GM12878 (cell line): Measurements from ENCODE around the gene DLEC1. TPM values are rescaled to one million over a fixed set of nuclear protein-coding genes. Genes with fewer than 3 reads are reported as not detected.
A peak's percentile ranks its signal among the peaks of the same experiment; 100 is the strongest.

Experiments used
- ATAC-seq: fragments of 200-7000 bp; cut with Tn5 transposase; 3 replicates; pipeline ENCODE4 v1.9.1; 2020; ENCODE audit warnings: mild to moderate bottlenecking, moderate library complexity
- BruUV-seq: library from RNA; stranded (reverse); fragments of 400-500 nt; replicated peaks from 2 replicates; lab custom pipeline; 2021; lab: Mats Ljungman, UMichigan
- CTCF ChIA-PET: fragments of 300-600 bp; sonication (Branson Sonifier 250); formaldehyde crosslinking; extraction: SDS; loops from one replicate; lab custom pipeline; 2021; ENCODE audit warnings: inconsistent platforms; lab: Yijun Ruan, JAX
- POLR2A ChIA-PET: fragments of 350-600 bp; formaldehyde crosslinking; extraction: SDS; loops from one replicate; lab custom pipeline; 2021; ENCODE audit warnings: inconsistent platforms; lab: Charles Lee
- RAD21 ChIA-PET: fragments of 300-600 bp; sonication (Branson Sonifier 250); formaldehyde crosslinking; loops from one replicate; lab custom pipeline; 2023; ENCODE audit warnings: antibody characterized with exemption; ENCODE audit not compliant: unreplicated experiment; lab: Charles Lee
- SMC1A ChIA-PET: fragments of 300-600 bp; sonication (Branson Sonifier 250); formaldehyde crosslinking; loops from one replicate; lab custom pipeline; 2023; ENCODE audit not compliant: unreplicated experiment, uncharacterized antibody; lab: Charles Lee
- DNase-seq: peaks from one replicate; pipeline ENCODE4 v3.0.0-alpha.2; 2011; ENCODE audit warnings: low read depth, low spot score
- FAIRE-seq: peaks from 3 replicates; lab custom pipeline; 2011; peaks lifted over from hg19 to GRCh38; lab: Jason Lieb, UNC
- H2AFZ ChIP-seq: 2 replicates; pipeline ENCODE4 v1.6.0; 2011; ENCODE audit warnings: low read depth, low read length, control low read depth; ENCODE audit not compliant: control insufficient read depth
- H3K27ac ChIP-seq: 2 replicates; pipeline ENCODE4 v1.5.1; 2011; ENCODE audit warnings: control low read depth; ENCODE audit not compliant: control insufficient read depth, insufficient read depth
- H3K27me3 ChIP-seq, 2 experiments: replicated peaks in 1 of 2; 2 replicates each; pipeline versions ENCODE4 v1.6.0 to v1.6.1; 2011; ENCODE audit warnings: low read length in 1 of 2; ENCODE audit not compliant: control insufficient read depth in 2 of 2, insufficient read depth in 2 of 2
- H3K36me3 ChIP-seq, 2 experiments: 2 replicates each; pipeline ENCODE4 v1.5.1; 2011; ENCODE audit warnings: low read length in 1 of 2; ENCODE audit not compliant: control insufficient read depth in 2 of 2, insufficient read depth in 2 of 2
- H3K4me1 ChIP-seq: 2 replicates; pipeline ENCODE4 v1.6.1; 2011; ENCODE audit warnings: mild to moderate bottlenecking, low read length, moderate library complexity, mixed read lengths; ENCODE audit not compliant: control insufficient read depth, insufficient read depth
- H3K4me2 ChIP-seq: 2 replicates; pipeline ENCODE4 v1.6.0; 2011; ENCODE audit warnings: control low read depth; ENCODE audit not compliant: control insufficient read depth, insufficient read depth
- H3K4me3 ChIP-seq: fragments of 200-600 bp; sonication (generic); 2 replicates; pipeline ENCODE4 v1.5.1; 2016
- H3K79me2 ChIP-seq: 2 replicates; pipeline ENCODE4 v1.6.0; 2011; ENCODE audit warnings: low read length; ENCODE audit not compliant: control insufficient read depth, insufficient read depth
- H3K9ac ChIP-seq: 2 replicates; pipeline ENCODE4 v1.8.0; 2011; ENCODE audit warnings: low read length, control low read depth, mixed read lengths; ENCODE audit not compliant: control insufficient read depth, insufficient read depth
- H3K9me3 ChIP-seq: replicated peaks from 3 replicates; pipeline ENCODE4 v1.5.1; 2011; ENCODE audit warnings: mild to moderate bottlenecking, low read length; ENCODE audit not compliant: control insufficient read depth, insufficient read depth
- H4K20me1 ChIP-seq: 2 replicates; pipeline ENCODE4 v1.6.0; 2011; ENCODE audit not compliant: control insufficient read depth, insufficient read depth
- E2F8 ChIP-seq: fragments of 450-650 bp; IDR thresholded peaks from 2 replicates; pipeline ENCODE4 v1.6.1; 2018; ENCODE audit warnings: mild to moderate bottlenecking, low read depth, moderate library complexity; ENCODE audit not compliant: partially characterized antibody
- E4F1 ChIP-seq: fragments of 450-650 bp; IDR thresholded peaks from 2 replicates; pipeline ENCODE4 v1.6.1; 2018; ENCODE audit warnings: borderline replicate concordance, mild to moderate bottlenecking; ENCODE audit not compliant: partially characterized antibody
- ELK1 ChIP-seq: IDR thresholded peaks from 2 replicates; pipeline ENCODE4 v1.6.1; 2012; ENCODE audit warnings: low read depth, low read length, improper control_type of control experiment
- IKZF2 ChIP-seq, 2 experiments: fragments of 450-650 bp; IDR thresholded peaks; 2 replicates each; pipeline ENCODE4 v1.6.1; 2017; ENCODE audit warnings: mild to moderate bottlenecking in 2 of 2, moderate library complexity in 2 of 2
- MYB ChIP-seq: fragments of 150-350 bp; IDR thresholded peaks from 2 replicates; pipeline ENCODE4 v1.6.1; 2014; ENCODE audit warnings: mild to moderate bottlenecking, low read depth, low read length, borderline replicate concordance
- NFYB ChIP-seq: IDR thresholded peaks from 2 replicates; pipeline ENCODE4 v1.6.1; 2011; ENCODE audit warnings: low read depth, mild to moderate bottlenecking, low read length, improper control_type of control experiment, moderate library complexity; ENCODE audit not compliant: insufficient read depth
- NR2F1 ChIP-seq: fragments of 450-650 bp; conservative IDR thresholded peaks from 2 replicates; pipeline ENCODE4 v1.6.1; 2017; ENCODE audit warnings: mild to moderate bottlenecking
- PML ChIP-seq: IDR thresholded peaks from 2 replicates; pipeline ENCODE4 v1.6.1; 2012; ENCODE audit warnings: low read length, inconsistent platforms
- SMAD1 ChIP-seq: fragments of 450-650 bp; IDR thresholded peaks from 2 replicates; pipeline ENCODE4 v1.6.1; 2018; ENCODE audit warnings: mild to moderate bottlenecking, low read depth; ENCODE audit not compliant: partially characterized antibody
- TCF7 ChIP-seq: IDR thresholded peaks from 2 replicates; pipeline ENCODE4 v1.6.1; 2014; ENCODE audit warnings: antibody characterized with exemption, borderline replicate concordance
- WGBS: methylation state at CpG from one replicate; pipeline ENCODE4 v1.1.6; 2016; ENCODE audit warnings: low lambda C conversion rate; ENCODE audit not compliant: insufficient replicate concordance, insufficient coverage; ENCODE audit errors: missing lambda C conversion rate; 5-methylcytosine and 5-hydroxymethylcytosine counted together
- in situ Hi-C: fragments of 300-500 bp; cut with MboI; formaldehyde crosslinking; loops from 9 replicates; pipeline ENCODE4 v1.14.3; 2018; ENCODE audit warnings: mixed read lengths
- intact Hi-C: fragments of 100-400 bp; cut with micrococcal nuclease; formaldehyde crosslinking; loops from one replicate; pipeline ENCODE4 v1.14.2; 2022; ENCODE audit not compliant: unreplicated experiment
- polyA plus RNA-seq, 11 experiments: library from polyadenylated mRNA; depleted of rRNA in 4 of 11; unstranded in 6 of 11; stranded (reverse) in 5 of 11; fragments of >200 nt; fragmentation: Nextera tagmentation in 4 of 11; fragmentation: Illumina TruSeq in 1 of 11; extraction: Ambion mirVana in 4 of 11; extraction: Trizol in 1 of 11; gene quantifications; 1 replicate in 1 of 11; 2 replicates in 10 of 11; pipeline versions ENCODE4 v1.2.1 to v1.2.3, GENCODE V29; 2011 to 2016; ENCODE audit warnings: inconsistent platforms in 2 of 11, missing spikeins in 2 of 11, low read depth in 1 of 11
- total RNA-seq, 4 experiments: library from RNA; depleted of rRNA in 3 of 4; stranded (reverse); fragments of >200 nt in 3 of 4; fragmentation: Illumina TruSeq in 1 of 4; extraction: Trizol in 1 of 4; gene quantifications; 2 replicates each; pipeline versions ENCODE4 v1.2.1 to v1.2.3, GENCODE V29; 2013 to 2021
- TF ChIP-seq, protein P1 (sequence below): IDR thresholded peaks from 2 replicates; pipeline ENCODE4 v1.6.1; 2011; ENCODE audit warnings: mild to moderate bottlenecking, low read depth, low read length, moderate library complexity; ENCODE audit not compliant: insufficient replicate concordance

Gene DLEC1
- total and polyA plus RNA-seq, 10 of the 15 experiments (the other 5 are each of a cell fraction or from before 2014, with no cell fraction given), result 0.03 to 0.29 (median 0.07) TPM; not detected in 3

GRCh38 chr3:38157117-38157516 lies 118.1 kb downstream of the DLEC1 start (continued):
- TF ChIP-seq E2F8 (no peak), MYB (no peak), TCF7 (no peak)

DNA sequence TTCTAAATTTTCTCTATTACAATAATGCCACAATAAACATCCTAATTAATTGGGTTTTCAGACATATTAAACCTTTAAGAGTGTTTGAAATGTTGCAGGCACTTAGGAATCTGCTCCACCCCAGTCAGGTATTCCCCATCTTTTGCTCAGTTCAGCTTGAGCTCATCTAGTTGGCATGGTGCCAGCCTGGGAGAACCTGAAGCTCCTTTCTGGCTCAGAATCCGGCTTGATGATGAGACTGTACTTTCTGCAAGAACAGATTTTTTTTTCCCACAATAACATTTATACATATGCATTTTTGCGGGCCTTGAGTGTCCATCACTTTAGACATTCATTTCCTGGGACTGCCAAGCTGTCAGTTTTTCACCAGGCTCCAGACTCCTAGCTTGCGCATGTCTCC lies 118.6 kb downstream of the DLEC1 start:
- no peak for TF ChIP-seq NFYB
- TF ChIP-seq, protein P1, sequence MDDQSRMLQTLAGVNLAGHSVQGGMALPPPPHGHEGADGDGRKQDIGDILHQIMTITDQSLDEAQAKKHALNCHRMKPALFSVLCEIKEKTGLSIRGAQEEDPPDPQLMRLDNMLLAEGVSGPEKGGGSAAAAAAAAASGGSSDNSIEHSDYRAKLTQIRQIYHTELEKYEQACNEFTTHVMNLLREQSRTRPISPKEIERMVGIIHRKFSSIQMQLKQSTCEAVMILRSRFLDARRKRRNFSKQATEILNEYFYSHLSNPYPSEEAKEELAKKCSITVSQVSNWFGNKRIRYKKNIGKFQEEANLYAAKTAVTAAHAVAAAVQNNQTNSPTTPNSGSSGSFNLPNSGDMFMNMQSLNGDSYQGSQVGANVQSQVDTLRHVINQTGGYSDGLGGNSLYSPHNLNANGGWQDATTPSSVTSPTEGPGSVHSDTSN, result no peak
- no peak for TF ChIP-seq NR2F1
- TF ChIP-seq ELK1, result no peak
- TF ChIP-seq E4F1, result no peak
- peak; percentile 53 for TF ChIP-seq SMAD1
- no peak for TF ChIP-seq IKZF2 (IDR thresholded peaks at IDR 0.05)
- no peak for TF ChIP-seq PML
- TF ChIP-seq, all 136 proteins: peak for 1
- no peak for ATAC-seq
- no peak overlapping the region for H3K9ac ChIP-seq
- H3K4me2 ChIP-seq, result no peak overlapping the region
- intact Hi-C loops (no loop called here), in situ Hi-C loops (no loop called here)
- H3K4me1 ChIP-seq, result peaks cover 3% of the 10 kb centered on the region; the same call in 1 of the 2 replicates
- no peaks in the 10 kb centered on the region for H3K9me3 ChIP-seq
- H2AFZ ChIP-seq, result no peak overlapping the region
- no peak for FAIRE-seq
- no TSS peak for BruUV-seq
- 83% methylated on average over 3 of the region's 3 CpGs for WGBS
- H4K20me1 ChIP-seq, result no peaks in the 10 kb centered on the region
- no peak overlapping the region for H3K27ac ChIP-seq
- DNase-seq, result no peak
- no peaks in the 10 kb centered on the region for H3K36me3 ChIP-seq
- ChIA-PET RAD21 (interaction anchor here (1.1 to 1.9 kb wide), 5 partner anchors 10 to 74 kb away, joined by 3 to 4 read pairs (median 3); partner anchors contain the start of gene ACAA1), POLR2A (interaction anchor here (0.5 to 7.2 kb wide), 6 partner anchors 8 to 198 kb away, joined by 3 to 100 read pairs (median 5); partner anchors contain the start of gene OXSR1), CTCF (interaction anchor here (0.8 to 6.8 kb wide), 5 partner anchors 8 to 161 kb away, joined by 3 to 55 read pairs (median 4); partner anchors contain the start of genes MYD88 and OXSR1), SMC1A (interaction anchor here (1.1 to 10.2 kb wide), 3 partner anchors 9 to 17 kb away, joined by 4 to 89 read pairs (median 14); partner anchors contain the start of genes ACAA1 and MYD88)
- no peaks in the 10 kb centered on the region for H3K27me3 ChIP-seq
- H3K4me3 ChIP-seq, result no peak overlapping the region
- no peaks in the 10 kb centered on the region for H3K79me2 ChIP-seq
